ENCODE results near the gene KRT85. TPM values are rescaled to one million over a fixed set of nuclear protein-coding genes. Genes with fewer than 3 reads are reported as not detected.

The KRT85 gene
- total RNA-seq, 1 donor from 2014 or later: not detected

GRCh38 chr12:52396656-52397055 is 29.4 kb upstream of the KRT85 start:
- Mint-ChIP-seq H3K36me3 (ENCODE audit: unreplicated experiment) (no peaks in the 10 kb centered on the region), H3K4me3 (ENCODE audit: unreplicated experiment) (no peak overlapping the region), H3K27ac (ENCODE audit: unreplicated experiment) (no peak overlapping the region), H3K27me3 (ENCODE audit: unreplicated experiment) (peaks cover 49% of the 10 kb centered on the region), H3K4me1 (ENCODE audit: unreplicated experiment) (no peaks in the 10 kb centered on the region), H3K9me3 (ENCODE audit: unreplicated experiment) (no peaks in the 10 kb centered on the region)
- no peak for TF ChIP-seq CTCF (IDR thresholded peaks at IDR 0.05)
- no peak for DNase-seq (ENCODE audit: extremely low spot score, unreplicated experiment)

- no peaks in the 10 kb centered on the region for H3K9me3 Mint-ChIP-seq (ENCODE audit: unreplicated experiment)
- peak; percentile 26 for TF ChIP-seq CTCF (IDR thresholded peaks at IDR 0.05)
- no peak for DNase-seq (ENCODE audit: extremely low spot score, unreplicated experiment)
- H3K27ac Mint-ChIP-seq (ENCODE audit: unreplicated experiment): no peak overlapping the region
- peaks cover 49% of the 10 kb centered on the region for H3K27me3 Mint-ChIP-seq (ENCODE audit: unreplicated experiment)
- H3K4me1 Mint-ChIP-seq (ENCODE audit: unreplicated experiment): peaks cover 5% of the 10 kb centered on the region
- no peaks in the 10 kb centered on the region for H3K36me3 Mint-ChIP-seq (ENCODE audit: unreplicated experiment)
- no peak overlapping the region for H3K4me3 Mint-ChIP-seq (ENCODE audit: unreplicated experiment)
These were observed 28.6 kb upstream of the KRT85 start for GRCh38 chr12:52395761-52396434.

GRCh38 chr12:52394836-52395405 is 27.6 kb upstream of the KRT85 start:
- no peak for DNase-seq (ENCODE audit: extremely low spot score, unreplicated experiment)
- Mint-ChIP-seq H3K4me3 (ENCODE audit: unreplicated experiment) (no peak overlapping the region), H3K36me3 (ENCODE audit: unreplicated experiment) (no peaks in the 10 kb centered on the region), H3K4me1 (ENCODE audit: unreplicated experiment) (peaks cover 5% of the 10 kb centered on the region), H3K27me3 (ENCODE audit: unreplicated experiment) (peaks cover 49% of the 10 kb centered on the region), H3K27ac (ENCODE audit: unreplicated experiment) (no peak overlapping the region), H3K9me3 (ENCODE audit: unreplicated experiment) (no peaks in the 10 kb centered on the region)
- no peak for TF ChIP-seq CTCF (IDR thresholded peaks at IDR 0.05)

GRCh38 chr12:52392465-52393007 is 25.3 kb upstream of the KRT85 start:
- no peak overlapping the region for H3K27ac Mint-ChIP-seq (ENCODE audit: unreplicated experiment)

More at GRCh38 chr12:52392465-52393007, 25.3 kb upstream of the KRT85 start:
- Mint-ChIP-seq H3K4me3 (ENCODE audit: unreplicated experiment) (no peak overlapping the region), H3K36me3 (ENCODE audit: unreplicated experiment) (no peaks in the 10 kb centered on the region), H3K4me1 (ENCODE audit: unreplicated experiment) (peaks cover 10% of the 10 kb centered on the region), H3K9me3 (ENCODE audit: unreplicated experiment) (no peaks in the 10 kb centered on the region), H3K27me3 (ENCODE audit: unreplicated experiment) (peaks cover 42% of the 10 kb centered on the region)
- no peak for TF ChIP-seq CTCF (IDR thresholded peaks at IDR 0.05)
- no peak for DNase-seq (ENCODE audit: extremely low spot score, unreplicated experiment)
